Stimulated activated CD8-positive, alpha-beta memory T cell treated with anti-CD3 and anti-CD28 coated beads, Interleukin-4, amount 100 ng/mL, for 48 hours (primary cell): ENCODE measurements around the gene TYRO3.

Experiments used
- DNase-seq: peaks from one replicate; pipeline ENCODE4 v3.0.0-alpha.2; 2020

TYRO3 gene

DNA sequence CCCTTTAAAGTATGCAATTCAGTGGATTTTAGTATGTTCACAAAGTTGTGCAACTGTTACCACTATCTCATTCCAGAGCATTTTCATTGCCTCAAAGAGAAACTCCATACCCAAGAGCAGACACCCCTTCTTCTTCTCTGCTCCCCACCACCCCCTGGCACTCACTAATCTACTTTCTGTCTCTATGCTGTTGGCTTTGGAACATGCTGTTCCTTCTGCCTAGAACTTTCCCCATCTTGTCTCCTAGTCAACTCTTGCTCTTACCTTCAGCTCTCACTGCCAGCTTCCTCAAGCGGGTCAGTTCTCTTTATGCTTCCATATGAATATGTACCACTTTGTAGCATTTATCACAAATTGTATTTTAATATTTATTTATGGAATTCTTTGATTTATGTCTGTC, 50.1 kb downstream of the TYRO3 start:
- no peak for DNase-seq

- DNase-seq: no peak
Observed at GRCh38 chr15:41610048-41610447, 51.0 kb downstream of the TYRO3 start.

GRCh38 chr15:41620536-41621199, 61.7 kb downstream of the TYRO3 start:
- no peak for DNase-seq

- DNase-seq: peak; percentile 86
Observed at GRCh38 chr15:41621200-41622193, 62.5 kb downstream of the TYRO3 start.

- no peak for DNase-seq
Observed at GRCh38 chr15:41622901-41623300, 63.9 kb downstream of the TYRO3 start.

- no peak for DNase-seq
Observed at GRCh38 chr15:41627203-41627602, 68.2 kb downstream of the TYRO3 start.

DNA sequence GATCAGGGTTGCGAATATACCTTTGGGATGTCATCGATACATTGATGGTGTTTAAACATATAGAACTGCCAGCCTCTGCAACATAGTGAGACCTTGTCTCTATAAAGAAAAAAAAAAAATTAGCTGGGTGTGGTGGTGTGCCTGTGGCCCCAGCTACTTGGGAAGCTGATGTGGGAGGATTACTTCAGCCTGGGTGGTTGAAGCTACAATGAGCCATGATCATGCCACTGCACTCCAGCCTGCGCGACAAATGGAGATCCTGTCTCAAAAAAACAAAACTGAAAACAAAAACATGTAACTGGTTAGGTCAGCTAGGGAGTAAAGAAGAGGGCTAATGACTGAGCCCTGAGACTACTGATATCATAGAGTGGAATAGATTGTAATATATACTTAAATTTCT, 70.5 kb downstream of the TYRO3 start:
- DNase-seq: no peak

GRCh38 chr15:41629883-41630282, 70.9 kb downstream of the TYRO3 start:
- DNase-seq: no peak

- no peak for DNase-seq
Observed at GRCh38 chr15:41630616-41631217, 71.7 kb downstream of the TYRO3 start.

GRCh38 chr15:41631880-41632470, 73.0 kb downstream of the TYRO3 start:
- DNase-seq: no peak
